Liver (tissue), 9 donors: ENCODE results near the gene SMPD2. TPM values are rescaled to one million over a fixed set of nuclear protein-coding genes. Genes with fewer than 3 reads are reported as not detected.

Experiments used
- DNase-seq: peaks from one replicate; pipeline ENCODE4 v3.0.0-alpha.2; 2017; ENCODE audit warnings: low spot score
- H3K27ac ChIP-seq, 2 donors: one replicate each; pipeline ENCODE4 v1.7.0; 2013; ENCODE audit warnings: inconsistent platforms in 2 of 2, low read length in 2 of 2, control low read depth in 1 of 2, low read depth in 1 of 2, mild to moderate bottlenecking in 1 of 2
- H3K27me3 ChIP-seq, 4 donors: one replicate each; pipeline versions ENCODE4 v1.6.1 to v1.7.0; 2013; ENCODE audit warnings: low read length in 3 of 4, inconsistent platforms in 1 of 4, mild to moderate bottlenecking in 1 of 4, moderate library complexity in 1 of 4; ENCODE audit not compliant: control insufficient read depth in 4 of 4, insufficient read depth in 4 of 4
- H3K36me3 ChIP-seq, 4 donors: one replicate each; pipeline versions ENCODE4 v1.6.1 to v1.7.0; 2013; ENCODE audit warnings: low read length in 3 of 4, mild to moderate bottlenecking in 3 of 4, low read depth in 1 of 4, moderate library complexity in 1 of 4; ENCODE audit not compliant: control insufficient read depth in 4 of 4, insufficient read depth in 3 of 4
- H3K4me1 ChIP-seq, 4 donors: one replicate each; pipeline versions ENCODE4 v1.6.1 to v1.7.0; 2013; ENCODE audit warnings: low read length in 3 of 4, mild to moderate bottlenecking in 3 of 4, moderate library complexity in 1 of 4; ENCODE audit not compliant: control insufficient read depth in 4 of 4, insufficient read depth in 4 of 4
- H3K4me3 ChIP-seq, 3 donors: one replicate each; pipeline versions ENCODE4 v1.6.1 to v1.7.0; 2013; ENCODE audit warnings: low read length in 3 of 3, control low read depth in 1 of 3, low read depth in 1 of 3, mild to moderate bottlenecking in 1 of 3
- H3K9ac ChIP-seq, 2 donors: one replicate each; pipeline ENCODE4 v1.7.0; 2013; ENCODE audit warnings: low read length in 2 of 2, mild to moderate bottlenecking in 2 of 2, moderate library complexity in 2 of 2, control low read depth in 1 of 2, low read depth in 1 of 2
- H3K9me3 ChIP-seq, 4 donors: one replicate each; pipeline versions ENCODE4 v1.6.1 to v1.7.0; 2013; ENCODE audit warnings: low read length in 3 of 4; ENCODE audit not compliant: control insufficient read depth in 4 of 4
- ATF3 ChIP-seq: IDR thresholded peaks from 2 replicates; pipeline ENCODE4 v1.6.1; 2016; ENCODE audit warnings: antibody characterized with exemption
- CTCF ChIP-seq: fragments of 150-350 bp; IDR thresholded peaks from 2 replicates; pipeline ENCODE4 v1.5.1; 2017; ENCODE audit warnings: improper control_type of control experiment, low read depth, low read length; ENCODE audit not compliant: missing input control
- EGR1 ChIP-seq, 2 donors: IDR thresholded peaks; 2 replicates each; pipeline ENCODE4 v1.6.1; 2016 to 2018; ENCODE audit warnings: antibody characterized with exemption in 2 of 2, low read depth in 2 of 2
- FOXA1 ChIP-seq: IDR thresholded peaks from 2 replicates; pipeline ENCODE4 v1.6.1; 2016; ENCODE audit warnings: antibody characterized with exemption
- FOXA2 ChIP-seq: IDR thresholded peaks from 2 replicates; pipeline ENCODE4 v1.6.1; 2016; ENCODE audit warnings: antibody characterized with exemption
- GABPA ChIP-seq, 2 donors: IDR thresholded peaks in 1 of 2; conservative IDR thresholded peaks in 1 of 2; 2 replicates each; pipeline ENCODE4 v1.6.1; 2016; ENCODE audit warnings: antibody characterized with exemption in 2 of 2, mild to moderate bottlenecking in 1 of 2, moderate library complexity in 1 of 2
- HNF4A ChIP-seq, 2 donors: conservative IDR thresholded peaks; 2 replicates each; pipeline ENCODE4 v1.6.1; 2016; ENCODE audit warnings: antibody characterized with exemption in 2 of 2, mild to moderate bottlenecking in 2 of 2
- JUND ChIP-seq, 2 donors: IDR thresholded peaks; 2 replicates each; pipeline ENCODE4 v1.6.1; 2016; ENCODE audit warnings: antibody characterized with exemption in 2 of 2
- MAX ChIP-seq: IDR thresholded peaks from 2 replicates; pipeline ENCODE4 v1.6.1; 2016; ENCODE audit warnings: antibody characterized with exemption
- NR2F2 ChIP-seq: IDR thresholded peaks from 2 replicates; pipeline ENCODE4 v1.6.1; 2016; ENCODE audit warnings: antibody characterized with exemption
- RAD21 ChIP-seq, 2 donors: IDR thresholded peaks; 2 replicates each; pipeline ENCODE4 v1.6.1; 2016; ENCODE audit warnings: antibody characterized with exemption in 2 of 2, mild to moderate bottlenecking in 2 of 2
- REST ChIP-seq: IDR thresholded peaks from 2 replicates; pipeline ENCODE4 v1.6.1; 2016; ENCODE audit warnings: antibody characterized with exemption, mild to moderate bottlenecking
- RXRA ChIP-seq, 2 donors: IDR thresholded peaks; 2 replicates each; pipeline ENCODE4 v1.6.1; 2017 to 2018; ENCODE audit warnings: antibody characterized with exemption in 2 of 2, mild to moderate bottlenecking in 1 of 2
- SP1 ChIP-seq: IDR thresholded peaks from 2 replicates; pipeline ENCODE4 v1.6.1; 2018; ENCODE audit warnings: antibody characterized with exemption, mild to moderate bottlenecking
- TAF1 ChIP-seq: conservative IDR thresholded peaks from 2 replicates; pipeline ENCODE4 v1.6.1; 2016; ENCODE audit warnings: antibody characterized with exemption, mild to moderate bottlenecking
- YY1 ChIP-seq: IDR thresholded peaks from 2 replicates; pipeline ENCODE4 v1.6.1; 2016; ENCODE audit warnings: antibody characterized with exemption, mild to moderate bottlenecking
- ZBTB33 ChIP-seq: IDR thresholded peaks from 2 replicates; pipeline ENCODE4 v1.6.1; 2016; ENCODE audit warnings: antibody characterized with exemption
- WGBS: extraction: QIAGEN DNeasy Blood & Tissue Kit; methylation state at CpG from one replicate; pipeline ENCODE4 v1.1.7; 2013; 5-methylcytosine and 5-hydroxymethylcytosine counted together
- polyA plus RNA-seq, 2 donors: library from polyadenylated mRNA; stranded (reverse) in 1 of 2; unstranded in 1 of 2; fragments of 200-250 nt in 1 of 2; fragments of >200 nt in 1 of 2; fragmentation: Nextera tagmentation in 1 of 2; extraction: Ambion mirVana in 1 of 2; gene quantifications; one replicate each; pipeline versions ENCODE4 v1.2.1 to v1.2.3, GENCODE V29; 2013 to 2015
- total RNA-seq, 2 donors: library from RNA; depleted of rRNA; stranded (reverse); fragments of >200 nt; gene quantifications; one replicate each; pipeline ENCODE4 v1.2.3, GENCODE V29; 2014
- donor health status: healthy.
- donor health status: healthy.
- donor health status: healthy.
- donor health status: healthy.
- donor health status: healthy.

The SMPD2 gene
- total and polyA plus RNA-seq, 4 donors: 3.3 to 5.1 (median 4.2) TPM

- TF ChIP-seq EGR1 (IDR thresholded peaks at IDR 0.05; ENCODE audit: low read depth in 2 of 2) (no peak), MAX (no peak), HNF4A (conservative IDR thresholded peaks at IDR 0.05) (no peak), RAD21 (IDR thresholded peaks at IDR 0.05) (no peak), GABPA (IDR thresholded peaks at IDR 0.05 in 1 of 2, conservative IDR thresholded peaks at IDR 0.05 in 1 of 2) (no peak), TAF1 (no peak), YY1 (no peak), ATF3 (no peak), FOXA2 (no peak), NR2F2 (no peak), SP1 (no peak), JUND (IDR thresholded peaks at IDR 0.05) (no peak), FOXA1 (no peak), CTCF (no peak), ZBTB33 (no peak)
- WGBS: 68% methylated on average over 5 of the region's 5 CpGs
- H3K27me3 ChIP-seq: no peaks in the 10 kb centered on the region
- no peak overlapping the region for H3K9ac ChIP-seq
- H3K36me3 ChIP-seq: peaks cover 0 to 7% (median 3%) of the 10 kb centered on the region in 4 donors
- no peak for DNase-seq
- H3K4me3 ChIP-seq: no peak overlapping the region
- H3K27ac ChIP-seq: no peak overlapping the region
- H3K9me3 ChIP-seq: no peaks in the 10 kb centered on the region
- peaks cover 8 to 19% (median 16%) of the 10 kb centered on the region in 4 donors for H3K4me1 ChIP-seq
These were observed 18.4 kb downstream of the SMPD2 start for GRCh38 chr6:109458774-109459531.

- Histone ChIP-seq H3K4me1 (peaks cover 6 to 16% (median 13%) of the 10 kb centered on the region in 4 donors), H3K9ac (no peak overlapping the region), H3K36me3 (peaks cover 0 to 17% (median 9%) of the 10 kb centered on the region in 4 donors), H3K27ac (no peak overlapping the region), H3K9me3 (no peaks in the 10 kb centered on the region), H3K27me3 (no peaks in the 10 kb centered on the region), H3K4me3 (no peak overlapping the region)
- TF ChIP-seq FOXA1 (no peak), JUND (IDR thresholded peaks at IDR 0.05) (no peak), NR2F2 (no peak), REST (no peak), CTCF (no peak), RXRA (IDR thresholded peaks at IDR 0.05) (no peak), ATF3 (no peak), ZBTB33 (no peak)
- WGBS: 79% methylated on average over 3 of the region's 3 CpGs
- no peak for DNase-seq
These were observed 19.8 kb downstream of the SMPD2 start for GRCh38 chr6:109460161-109460829.
